Stimulated activated naive CD8-positive, alpha-beta T cell treated with anti-CD3 and anti-CD28 coated beads, Interleukin-15, Interleukin-2, amounts not matched to agents 100 ng/mL and 50 ng/mL, for 24 hours (primary cell): ENCODE measurements around the gene USP19.

Source experiments
- H3K27ac Mint-ChIP-seq: one replicate; pipeline ENCODE4 v1.8.0; 2021; ENCODE audit warnings: mild to moderate bottlenecking, mixed read lengths
- H3K27me3 Mint-ChIP-seq: one replicate; pipeline ENCODE4 v1.8.0; 2021; ENCODE audit warnings: mixed read lengths
- H3K36me3 Mint-ChIP-seq: one replicate; pipeline ENCODE4 v1.8.0; 2021; ENCODE audit warnings: low read depth, mixed read lengths
- H3K4me1 Mint-ChIP-seq: one replicate; pipeline ENCODE4 v1.8.0; 2021; ENCODE audit warnings: low read depth, mixed read lengths
- H3K4me3 Mint-ChIP-seq: one replicate; pipeline ENCODE4 v1.8.0; 2021; ENCODE audit warnings: mild to moderate bottlenecking, mixed read lengths
- H3K9me3 Mint-ChIP-seq: one replicate; pipeline ENCODE4 v1.8.0; 2021; ENCODE audit warnings: mixed read lengths

The USP19 gene

GRCh38 chr3:49122451-49122850, 1.8 kb upstream of the USP19 start:
- Mint-ChIP-seq H3K36me3 (peaks cover 14% of the 10 kb centered on the region), H3K9me3 (no peaks in the 10 kb centered on the region), H3K4me3 (no peak overlapping the region), H3K4me1 (peaks cover 19% of the 10 kb centered on the region), H3K27ac (no peak overlapping the region), H3K27me3 (no peaks in the 10 kb centered on the region)

GRCh38 chr3:49122022-49122421, 1.4 kb upstream of the USP19 start:
- H3K27me3 Mint-ChIP-seq: no peaks in the 10 kb centered on the region
- H3K4me1 Mint-ChIP-seq: peaks cover 19% of the 10 kb centered on the region
- H3K9me3 Mint-ChIP-seq: no peaks in the 10 kb centered on the region
- H3K36me3 Mint-ChIP-seq: peaks cover 17% of the 10 kb centered on the region
- H3K27ac Mint-ChIP-seq: peak overlapping the region; percentile 82
- no peak overlapping the region for H3K4me3 Mint-ChIP-seq

GRCh38 chr3:49121132-49121736, 611 bp upstream of the USP19 start:
- H3K4me3 Mint-ChIP-seq: peak overlapping the region; percentile 91

GRCh38 chr3:49120096-49120437, 556 bp downstream of the USP19 start:
- no peaks in the 10 kb centered on the region for H3K9me3 Mint-ChIP-seq
- H3K36me3 Mint-ChIP-seq: peaks cover 34% of the 10 kb centered on the region
- no peaks in the 10 kb centered on the region for H3K27me3 Mint-ChIP-seq
- H3K4me3 Mint-ChIP-seq: peak overlapping the region; percentile 91
- peak overlapping the region; percentile 91 for H3K27ac Mint-ChIP-seq
- H3K4me1 Mint-ChIP-seq: peaks cover 19% of the 10 kb centered on the region

More at GRCh38 chr3:49121132-49121736, 611 bp upstream of the USP19 start:
- Mint-ChIP-seq H3K27ac (peak overlapping the region; percentile 82), H3K36me3 (peaks cover 22% of the 10 kb centered on the region), H3K4me1 (peaks cover 19% of the 10 kb centered on the region), H3K27me3 (no peaks in the 10 kb centered on the region), H3K9me3 (no peaks in the 10 kb centered on the region)

GRCh38 chr3:49119439-49119838, 1.2 kb downstream of the USP19 start:
- Mint-ChIP-seq H3K27ac (peak overlapping the region; percentile 91), H3K4me1 (peaks cover 19% of the 10 kb centered on the region), H3K9me3 (no peaks in the 10 kb centered on the region), H3K27me3 (no peaks in the 10 kb centered on the region), H3K36me3 (peaks cover 38% of the 10 kb centered on the region), H3K4me3 (peak overlapping the region; percentile 91)

GRCh38 chr3:49119036-49119435, 1.6 kb downstream of the USP19 start:
- Mint-ChIP-seq H3K9me3 (no peaks in the 10 kb centered on the region), H3K27me3 (no peaks in the 10 kb centered on the region), H3K27ac (no peak overlapping the region), H3K4me1 (peaks cover 19% of the 10 kb centered on the region), H3K36me3 (peaks cover 38% of the 10 kb centered on the region), H3K4me3 (peak overlapping the region; percentile 91)

GRCh38 chr3:49112262-49112661, 8.4 kb downstream of the USP19 start:
- Mint-ChIP-seq H3K9me3 (no peaks in the 10 kb centered on the region), H3K27me3 (no peaks in the 10 kb centered on the region), H3K27ac (no peak overlapping the region), H3K4me3 (no peak overlapping the region), H3K36me3 (peaks cover 52% of the 10 kb centered on the region), H3K4me1 (no peaks in the 10 kb centered on the region)

GRCh38 chr3:49111347-49111746, 9.3 kb downstream of the USP19 start:
- no peaks in the 10 kb centered on the region for H3K4me1 Mint-ChIP-seq
- no peaks in the 10 kb centered on the region for H3K9me3 Mint-ChIP-seq
- H3K4me3 Mint-ChIP-seq: no peak overlapping the region
- H3K36me3 Mint-ChIP-seq: peaks cover 47% of the 10 kb centered on the region
- H3K27me3 Mint-ChIP-seq: no peaks in the 10 kb centered on the region
- H3K27ac Mint-ChIP-seq: no peak overlapping the region

- H3K27ac Mint-ChIP-seq: no peak overlapping the region
- H3K36me3 Mint-ChIP-seq: peaks cover 41% of the 10 kb centered on the region
Measured at GRCh38 chr3:49110780-49111179, 9.8 kb downstream of the USP19 start.

GRCh38 chr3:49108346-49108745, 12.3 kb downstream of the USP19 start:
- H3K27ac Mint-ChIP-seq: no peak overlapping the region
- H3K9me3 Mint-ChIP-seq: no peaks in the 10 kb centered on the region
- H3K4me3 Mint-ChIP-seq: no peak overlapping the region
- H3K36me3 Mint-ChIP-seq: peaks cover 36% of the 10 kb centered on the region
- H3K27me3 Mint-ChIP-seq: no peaks in the 10 kb centered on the region
- peaks cover 24% of the 10 kb centered on the region for H3K4me1 Mint-ChIP-seq

More at GRCh38 chr3:49110780-49111179, 9.8 kb downstream of the USP19 start:
- Mint-ChIP-seq H3K9me3 (no peaks in the 10 kb centered on the region), H3K4me3 (no peak overlapping the region), H3K27me3 (no peaks in the 10 kb centered on the region), H3K4me1 (peaks cover 2% of the 10 kb centered on the region)

GRCh38 chr3:49104427-49105291, 16.0 kb downstream of the USP19 start, which contains the start of gene QARS1:
Gene QARS1, minus strand, starts transcription at chr3:49104757. Its CDS starts 24 bp downstream, at chr3:49104733.
- peak within 1 kb of the TSS; percentile 98 for H3K4me3 Mint-ChIP-seq
- peaks cover 31% of the 10 kb centered on the region for H3K4me1 Mint-ChIP-seq
- no peaks in the 10 kb centered on the region for H3K27me3 Mint-ChIP-seq
- H3K27ac Mint-ChIP-seq: peak within 1 kb of the TSS; percentile 97
- H3K36me3 Mint-ChIP-seq: peaks cover 47% of the 10 kb centered on the region
- no peaks in the 10 kb centered on the region for H3K9me3 Mint-ChIP-seq

GRCh38 chr3:49104052-49104426, 16.6 kb downstream of the USP19 start:
- Mint-ChIP-seq H3K27ac (peak overlapping the region; percentile 97), H3K27me3 (no peaks in the 10 kb centered on the region), H3K4me1 (peaks cover 31% of the 10 kb centered on the region), H3K36me3 (peaks cover 48% of the 10 kb centered on the region), H3K4me3 (peak overlapping the region; percentile 98), H3K9me3 (no peaks in the 10 kb centered on the region)

- H3K27ac Mint-ChIP-seq: no peak overlapping the region
- no peak overlapping the region for H3K4me3 Mint-ChIP-seq
- no peaks in the 10 kb centered on the region for H3K27me3 Mint-ChIP-seq
- H3K36me3 Mint-ChIP-seq: peaks cover 55% of the 10 kb centered on the region
- H3K9me3 Mint-ChIP-seq: no peaks in the 10 kb centered on the region
- H3K4me1 Mint-ChIP-seq: peaks cover 23% of the 10 kb centered on the region
Measured at GRCh38 chr3:49100046-49100615, 20.5 kb downstream of the USP19 start.

- H3K36me3 Mint-ChIP-seq: peaks cover 52% of the 10 kb centered on the region
Measured at GRCh38 chr3:49098910-49099630, 21.6 kb downstream of the USP19 start.

GRCh38 chr3:49098429-49098828, 22.2 kb downstream of the USP19 start:
- Mint-ChIP-seq H3K9me3 (no peaks in the 10 kb centered on the region), H3K27ac (no peak overlapping the region), H3K36me3 (peaks cover 50% of the 10 kb centered on the region), H3K4me1 (peaks cover 14% of the 10 kb centered on the region), H3K27me3 (no peaks in the 10 kb centered on the region), H3K4me3 (no peak overlapping the region)

More at GRCh38 chr3:49098910-49099630, 21.6 kb downstream of the USP19 start:
- Mint-ChIP-seq H3K4me1 (peaks cover 20% of the 10 kb centered on the region), H3K27ac (peak overlapping the region; percentile 55), H3K9me3 (no peaks in the 10 kb centered on the region), H3K27me3 (no peaks in the 10 kb centered on the region), H3K4me3 (no peak overlapping the region)
